A673 (cell line): ENCODE measurements around the gene RTEL1. TPM values are rescaled to one million over a fixed set of nuclear protein-coding genes. Genes with fewer than 3 reads are reported as not detected.

ENCODE experiments used
- BruUV-seq: library from RNA; stranded (reverse); fragments of 400-500 nt; replicated peaks from 2 replicates; lab custom pipeline; 2021; lab: Mats Ljungman, UMichigan
- CTCF ChIA-PET: fragments of 300-600 bp; sonication (Branson Sonifier 250); formaldehyde crosslinking; loops from one replicate; lab custom pipeline; 2022; ENCODE audit warnings: antibody characterized with exemption; lab: Charles Lee
- POLR2A ChIA-PET: fragments of 300-600 bp; sonication (Branson Sonifier 250); formaldehyde crosslinking; loops from one replicate; lab custom pipeline; 2022; ENCODE audit warnings: antibody characterized with exemption; ENCODE audit not compliant: low non-redundant PET; lab: Charles Lee
- DNase-seq: peaks from one replicate; pipeline ENCODE4 v3.0.0-alpha.2; 2015; ENCODE audit warnings: low spot score
- H3K27ac ChIP-seq: fragments of 200-600 bp; sonication (generic); 2 replicates; pipeline ENCODE4 v1.5.1; 2016; ENCODE audit warnings: mixed run types, low read depth, mild to moderate bottlenecking, mixed read lengths, antibody characterized with exemption, low read length; ENCODE audit not compliant: poor library complexity, severe bottlenecking
- H3K27me3 ChIP-seq: fragments of 200-600 bp; sonication (generic); replicated peaks from 2 replicates; pipeline ENCODE4 v1.6.1; 2017; ENCODE audit warnings: mixed run types, low read depth, mild to moderate bottlenecking, mixed read lengths, antibody characterized with exemption, low read length; ENCODE audit not compliant: insufficient read depth, poor library complexity
- H3K36me3 ChIP-seq: fragments of 200-600 bp; sonication (generic); 2 replicates; pipeline ENCODE4 v1.6.1; 2016; ENCODE audit warnings: mixed run types, mild to moderate bottlenecking, mixed read lengths, antibody characterized with exemption, low read length; ENCODE audit not compliant: insufficient read depth, poor library complexity, severe bottlenecking
- H3K4me1 ChIP-seq: fragments of 200-600 bp; sonication (generic); 2 replicates; pipeline ENCODE4 v1.6.1; 2017; ENCODE audit warnings: mixed run types, mild to moderate bottlenecking, mixed read lengths, antibody characterized with exemption, low read length; ENCODE audit not compliant: insufficient read depth, poor library complexity, severe bottlenecking
- H3K4me3 ChIP-seq: fragments of 200-600 bp; sonication (generic); 2 replicates; pipeline ENCODE4 v1.5.1; 2016; ENCODE audit warnings: low read depth, mixed run types, mild to moderate bottlenecking, mixed read lengths, low read length; ENCODE audit not compliant: poor library complexity, severe bottlenecking
- H3K9me3 ChIP-seq: fragments of 200-600 bp; sonication (generic); 2 replicates; pipeline ENCODE4 v1.6.1; 2016; ENCODE audit warnings: mixed run types, low read depth, mild to moderate bottlenecking, mixed read lengths, antibody characterized with exemption, low read length; ENCODE audit not compliant: poor library complexity, severe bottlenecking
- EZH2 ChIP-seq: fragments of 200-600 bp; sonication (generic); IDR thresholded peaks from 2 replicates; pipeline ENCODE4 v1.6.1; 2017; ENCODE audit warnings: borderline replicate concordance, low read depth, mild to moderate bottlenecking, mixed read lengths, antibody characterized with exemption, low read length; ENCODE audit not compliant: poor library complexity, severe bottlenecking
- intact Hi-C: fragments of 100-400 bp; cut with micrococcal nuclease; formaldehyde crosslinking; loops from one replicate; pipeline ENCODE4 v1.10.0; 2022; ENCODE audit not compliant: unreplicated experiment
- total RNA-seq: library from RNA; stranded (reverse); gene quantifications from 2 replicates; pipeline ENCODE4 v1.2.3, GENCODE V29; 2021
- TF ChIP-seq, protein P1 (sequence below): fragments of 300-800, 200-600 bp; sonication (generic); conservative IDR thresholded peaks from 2 replicates; pipeline ENCODE4 v1.5.1; 2017; ENCODE audit warnings: low read depth, mild to moderate bottlenecking, antibody characterized with exemption, low read length, moderate library complexity, mixed read lengths

RTEL1 gene
- total RNA-seq, 1 experiment from 2014 or later, result 45.6 TPM

DNA sequence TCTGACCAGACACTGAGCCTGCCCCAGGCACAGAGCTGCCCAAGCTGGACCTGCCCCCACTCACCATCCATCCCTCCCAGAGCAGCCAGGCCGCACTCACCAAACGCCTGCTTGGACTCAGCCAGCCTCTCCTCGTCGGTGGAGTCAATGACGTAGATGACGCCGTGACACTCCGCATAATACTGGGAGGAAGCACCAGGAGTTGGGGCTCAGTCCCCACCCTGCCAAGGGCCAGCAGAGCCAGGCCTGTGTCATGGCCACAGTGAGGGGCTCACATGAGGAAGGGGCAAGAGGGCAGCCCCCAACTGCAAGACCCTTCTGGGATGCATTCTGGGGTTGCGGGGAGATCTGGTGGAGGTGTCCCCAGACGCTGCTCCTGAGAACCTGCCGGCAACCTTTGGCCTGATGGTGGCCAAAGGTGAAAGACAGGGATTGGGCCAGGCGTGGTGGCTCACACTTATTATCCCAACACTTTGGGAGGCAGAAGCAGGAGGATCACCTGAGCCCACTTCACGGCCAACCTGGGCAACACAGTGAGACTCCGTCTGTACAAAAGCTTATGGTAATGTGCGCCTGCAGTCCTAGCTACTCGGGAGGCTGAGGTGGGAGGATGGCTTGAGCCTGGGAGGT lies 44.0 kb downstream of the RTEL1 start:
- peaks cover 16% of the 10 kb centered on the region for H3K4me1 ChIP-seq
- ChIA-PET CTCF (no interaction called here), POLR2A (interaction anchor here (0.8 kb wide), 1 partner anchor 12 kb away, joined by 28 read pairs; no protein-coding TSS in a partner anchor)
- no TSS peak for BruUV-seq
- H3K9me3 ChIP-seq, result no peaks in the 10 kb centered on the region
- no peak overlapping the region for H3K27ac ChIP-seq
- DNase-seq, result no peak
- no peak overlapping the region for H3K4me3 ChIP-seq
- intact Hi-C loops, result no loop called here
- peaks cover 21% of the 10 kb centered on the region for H3K36me3 ChIP-seq
- TF ChIP-seq EZH2, result no peak
- TF ChIP-seq, protein P1, sequence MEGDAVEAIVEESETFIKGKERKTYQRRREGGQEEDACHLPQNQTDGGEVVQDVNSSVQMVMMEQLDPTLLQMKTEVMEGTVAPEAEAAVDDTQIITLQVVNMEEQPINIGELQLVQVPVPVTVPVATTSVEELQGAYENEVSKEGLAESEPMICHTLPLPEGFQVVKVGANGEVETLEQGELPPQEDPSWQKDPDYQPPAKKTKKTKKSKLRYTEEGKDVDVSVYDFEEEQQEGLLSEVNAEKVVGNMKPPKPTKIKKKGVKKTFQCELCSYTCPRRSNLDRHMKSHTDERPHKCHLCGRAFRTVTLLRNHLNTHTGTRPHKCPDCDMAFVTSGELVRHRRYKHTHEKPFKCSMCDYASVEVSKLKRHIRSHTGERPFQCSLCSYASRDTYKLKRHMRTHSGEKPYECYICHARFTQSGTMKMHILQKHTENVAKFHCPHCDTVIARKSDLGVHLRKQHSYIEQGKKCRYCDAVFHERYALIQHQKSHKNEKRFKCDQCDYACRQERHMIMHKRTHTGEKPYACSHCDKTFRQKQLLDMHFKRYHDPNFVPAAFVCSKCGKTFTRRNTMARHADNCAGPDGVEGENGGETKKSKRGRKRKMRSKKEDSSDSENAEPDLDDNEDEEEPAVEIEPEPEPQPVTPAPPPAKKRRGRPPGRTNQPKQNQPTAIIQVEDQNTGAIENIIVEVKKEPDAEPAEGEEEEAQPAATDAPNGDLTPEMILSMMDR, result no peak
- H3K27me3 ChIP-seq, result no peaks in the 10 kb centered on the region

DNA sequence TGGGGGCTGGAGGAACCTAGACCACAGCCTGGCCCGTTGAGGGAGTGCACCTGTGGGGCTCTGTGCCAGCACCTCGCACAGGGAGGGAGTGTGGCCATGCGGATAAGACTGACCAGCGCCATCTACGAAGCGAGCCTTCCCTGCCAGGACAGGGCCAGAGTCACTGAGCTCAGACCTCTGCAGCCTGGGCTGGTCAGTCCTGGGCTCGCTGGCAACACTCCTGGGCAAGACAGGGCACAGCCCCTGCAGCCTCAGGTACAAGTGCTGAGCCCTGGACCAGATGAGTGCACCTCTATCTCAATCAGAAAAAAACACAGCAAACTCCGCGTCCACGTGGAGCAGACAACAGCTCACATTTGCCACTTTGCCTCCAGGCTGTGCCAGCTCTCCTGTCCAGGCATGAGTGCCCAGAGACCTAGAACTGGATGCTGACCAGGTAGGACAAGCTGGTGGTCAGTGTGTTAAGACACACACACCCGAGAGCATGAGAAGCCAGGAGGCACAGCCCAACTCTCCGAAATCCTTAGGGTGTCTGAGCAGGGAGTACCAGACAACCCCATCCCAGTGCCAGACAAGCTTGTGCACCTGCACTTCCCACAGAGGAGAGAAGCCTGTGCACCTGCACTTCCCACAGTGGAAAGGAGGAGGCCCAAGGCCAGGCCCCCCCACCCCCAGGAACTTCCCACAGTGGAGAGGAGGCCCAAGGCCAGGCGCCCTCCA lies 44.8 kb downstream of the RTEL1 start:
- TF ChIP-seq, protein P1, result no peak
- no peak for TF ChIP-seq EZH2
- no peak overlapping the region for H3K27ac ChIP-seq
- DNase-seq, result no peak
- no peaks in the 10 kb centered on the region for H3K27me3 ChIP-seq
- no peaks in the 10 kb centered on the region for H3K9me3 ChIP-seq
- CTCF ChIA-PET, result no interaction called here
- POLR2A ChIA-PET, result no interaction called here
- H3K4me1 ChIP-seq, result peaks cover 16% of the 10 kb centered on the region
- intact Hi-C loops, result no loop called here
- H3K36me3 ChIP-seq, result peaks cover 21% of the 10 kb centered on the region
- H3K4me3 ChIP-seq, result no peak overlapping the region
- BruUV-seq, result no TSS peak

DNA sequence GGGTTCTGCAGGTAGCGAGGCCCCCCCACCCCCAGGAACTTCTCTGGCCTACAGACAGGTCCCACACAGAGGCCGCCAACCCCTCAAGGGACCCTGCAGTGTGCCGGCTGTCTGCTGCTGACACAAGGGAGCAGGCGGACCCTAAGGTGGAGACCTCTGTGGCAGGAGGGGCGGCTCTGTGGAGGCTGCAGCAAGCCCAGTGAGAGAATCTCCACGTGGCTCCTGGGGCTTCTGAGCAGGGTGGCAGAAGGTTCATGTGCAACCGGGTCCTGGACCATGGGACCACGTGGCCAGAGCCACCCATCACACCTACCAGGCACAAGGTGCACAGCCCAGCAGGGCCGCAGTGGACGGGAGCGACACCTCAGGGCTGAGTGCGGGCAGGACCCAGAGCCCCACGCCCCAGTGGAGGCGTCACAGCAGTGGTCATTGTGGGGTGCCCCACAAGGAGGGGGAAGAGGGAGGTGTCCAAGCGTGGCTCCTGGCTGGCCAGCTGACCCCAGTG lies 45.4 kb downstream of the RTEL1 start:
- H3K27ac ChIP-seq, result no peak overlapping the region
- peaks cover 14% of the 10 kb centered on the region for H3K4me1 ChIP-seq
- BruUV-seq, result no TSS peak
- H3K27me3 ChIP-seq, result no peaks in the 10 kb centered on the region
- no peak overlapping the region for H3K4me3 ChIP-seq
- intact Hi-C loops, result no loop called here
- POLR2A ChIA-PET, result no interaction called here
- CTCF ChIA-PET, result no interaction called here
- peaks cover 21% of the 10 kb centered on the region for H3K36me3 ChIP-seq
- no peaks in the 10 kb centered on the region for H3K9me3 ChIP-seq
- TF ChIP-seq, protein P1, result no peak
- no peak for TF ChIP-seq EZH2
- no peak for DNase-seq
